Gastrocnemius medialis (tissue), 4 donors: ENCODE measurements around the gene TNFAIP8L1. TPM values are rescaled to one million over a fixed set of nuclear protein-coding genes. Genes with fewer than 3 reads are reported as not detected.

Experiments used
- ATAC-seq, 2 donors: fragments of 150-250 bp; one replicate each; pipeline ENCODE4 v1.9.1; 2016
- DNase-seq, 2 donors: peaks; one replicate each; pipeline ENCODE4 v3.0.0-alpha.2; 2019
- H3K27ac ChIP-seq, 4 donors: fragments of 200-600 bp; sonication (generic); 1 replicate in 1 of 4; 2 replicates in 3 of 4; pipeline ENCODE4 v1.5.1; 2016 to 2018; ENCODE audit warnings: mild to moderate bottlenecking in 2 of 4, moderate library complexity in 1 of 4
- H3K27me3 ChIP-seq, 3 donors: fragments of 200-600 bp; sonication (generic) in 2 of 3; 1 replicate in 1 of 3; 2 replicates in 2 of 3; pipeline versions ENCODE4 v1.5.1 to v1.6.0; 2016 to 2019; ENCODE audit warnings: mild to moderate bottlenecking in 1 of 3, moderate library complexity in 1 of 3
- H3K36me3 ChIP-seq, 2 donors: fragments of 200-600 bp; sonication (generic) in 1 of 2; one replicate each; pipeline ENCODE4 v1.5.1; 2017 to 2018
- H3K4me1 ChIP-seq, 2 donors: fragments of 200-600 bp; sonication (generic) in 1 of 2; one replicate each; pipeline ENCODE4 v1.5.1; 2016 to 2017; ENCODE audit warnings: mild to moderate bottlenecking in 2 of 2
- H3K4me3 ChIP-seq, 4 donors: fragments of 200-600 bp; sonication (generic) in 3 of 4; 1 replicate in 1 of 4; 2 replicates in 3 of 4; pipeline ENCODE4 v1.5.1; 2016 to 2019; ENCODE audit warnings: mild to moderate bottlenecking in 2 of 4
- H3K9me3 ChIP-seq, 3 donors: fragments of 200-600 bp; sonication (generic) in 2 of 3; 1 replicate in 1 of 3; 2 replicates in 2 of 3; pipeline ENCODE4 v1.5.1; 2016 to 2019
- CTCF ChIP-seq, 5 experiments: fragments of 450-650 bp in 3 of 5; fragments of 200-600 bp in 2 of 5; sonication (generic) in 2 of 5; IDR thresholded peaks in 4 of 5; conservative IDR thresholded peaks in 1 of 5; 1 replicate in 4 of 5; 2 replicates in 1 of 5; pipeline ENCODE4 v1.5.1; 2016 to 2019; ENCODE audit warnings: antibody characterized with exemption in 5 of 5, mild to moderate bottlenecking in 3 of 5, moderate library complexity in 3 of 5
- POLR2A ChIP-seq, 2 donors: fragments of 450-650 bp; IDR thresholded peaks; one replicate each; pipeline ENCODE4 v1.6.1; 2017; ENCODE audit warnings: antibody characterized with exemption in 2 of 2, mild to moderate bottlenecking in 2 of 2, moderate library complexity in 2 of 2
- in situ Hi-C, 4 donors: fragments of 200-750 bp; cut with MboI; loops; one replicate each; pipeline versions ENCODE4 v1.15.0 to v1.8.0; 2017; ENCODE audit warnings: low sequenced_read_pairs in 4 of 4
- intact Hi-C: fragments of 100-400 bp; cut with DNase I; formaldehyde crosslinking; loops from one replicate; pipeline ENCODE4 v1.15.1; 2023; ENCODE audit warnings: low total_unique reads
- total RNA-seq, 4 donors: library from RNA; depleted of rRNA; stranded (reverse); fragments of >200 nt; gene quantifications; one replicate each; pipeline versions ENCODE4 v1.1.0 to v1.2.3, GENCODE V29; 2016

TNFAIP8L1 gene
- total RNA-seq, 4 donors from 2014 or later: 1.3 to 2.9 (median 1.7) TPM

GRCh38 chr19:4660993-4661392 is 21.7 kb downstream of the TNFAIP8L1 start:
- H3K9me3 ChIP-seq: no peaks in the 10 kb centered on the region
- peak overlapping the region in 2 of 4 donors; percentile 22 to 35 for H3K27ac ChIP-seq
- H3K4me1 ChIP-seq: no peaks in the 10 kb centered on the region
- DNase-seq (no peak), ATAC-seq (no peak)
- no peaks in the 10 kb centered on the region for H3K27me3 ChIP-seq
- peaks cover 0 to 72% of the 10 kb centered on the region in 2 donors for H3K36me3 ChIP-seq
- intact Hi-C loops: no loop called here
- H3K4me3 ChIP-seq: no peak overlapping the region
- in situ Hi-C loops: no loop called here
- TF ChIP-seq POLR2A (IDR thresholded peaks at IDR 0.05) (no peak), CTCF (IDR thresholded peaks at IDR 0.05 in 4 of 5, conservative IDR thresholded peaks at IDR 0.05 in 1 of 5) (no peak)

GRCh38 chr19:4662020-4662695 is 22.8 kb downstream of the TNFAIP8L1 start:
- TF ChIP-seq POLR2A (IDR thresholded peaks at IDR 0.05): no peak
- no peak for TF ChIP-seq CTCF (IDR thresholded peaks at IDR 0.05 in 4 of 5, conservative IDR thresholded peaks at IDR 0.05 in 1 of 5)
- H3K27me3 ChIP-seq: no peaks in the 10 kb centered on the region
- peaks cover 0 to 72% of the 10 kb centered on the region in 2 donors for H3K36me3 ChIP-seq
- H3K9me3 ChIP-seq: no peaks in the 10 kb centered on the region
- in situ Hi-C loops (no loop called here), intact Hi-C loops (no loop called here)
- no peaks in the 10 kb centered on the region for H3K4me1 ChIP-seq
- ATAC-seq (no peak), DNase-seq (no peak)
- H3K4me3 ChIP-seq: no peak overlapping the region
- no peak overlapping the region for H3K27ac ChIP-seq

- ATAC-seq (no peak), DNase-seq (no peak)
- no peak for TF ChIP-seq POLR2A (IDR thresholded peaks at IDR 0.05)
- TF ChIP-seq CTCF (IDR thresholded peaks at IDR 0.05 in 4 of 5, conservative IDR thresholded peaks at IDR 0.05 in 1 of 5): no peak
- no peaks in the 10 kb centered on the region for H3K27me3 ChIP-seq
- H3K4me1 ChIP-seq: no peaks in the 10 kb centered on the region
- H3K4me3 ChIP-seq: no peak overlapping the region
- intact Hi-C loops: no loop called here
- in situ Hi-C loops: no loop called here
- H3K27ac ChIP-seq: no peak overlapping the region
- no peaks in the 10 kb centered on the region for H3K9me3 ChIP-seq
- peaks cover 0 to 73% of the 10 kb centered on the region in 2 donors for H3K36me3 ChIP-seq
Measured at GRCh38 chr19:4662812-4663211, 23.5 kb downstream of the TNFAIP8L1 start.

- peaks cover 9% of the 10 kb centered on the region in 2 donors for H3K4me1 ChIP-seq
- H3K4me3 ChIP-seq: no peak overlapping the region
- H3K27me3 ChIP-seq: no peaks in the 10 kb centered on the region
- no peak for DNase-seq
- H3K36me3 ChIP-seq: peaks cover 0 to 68% of the 10 kb centered on the region in 2 donors
- no peak for ATAC-seq
- TF ChIP-seq POLR2A (IDR thresholded peaks at IDR 0.05) (no peak), CTCF (IDR thresholded peaks at IDR 0.05 in 4 of 5, conservative IDR thresholded peaks at IDR 0.05 in 1 of 5) (no peak)
- intact Hi-C loops: no loop called here
- H3K9me3 ChIP-seq: no peaks in the 10 kb centered on the region
- no peak overlapping the region for H3K27ac ChIP-seq
- in situ Hi-C loops: no loop called here
Measured at GRCh38 chr19:4664642-4665041, 25.3 kb downstream of the TNFAIP8L1 start.
